NK-92 (cell line): Measurements from ENCODE around the gene DCAF10.
"Not testable (repeated sequence)": the region's sequence is repeated elsewhere in the genome, so short reads cannot be mapped to it uniquely, and the experiment has no call there.

Source experiments
- DNase-seq: peaks from one replicate; lab custom pipeline; 2025; ENCODE audit not compliant: unreplicated experiment; lab: John Stamatoyannopoulos, UW

The DCAF10 gene, protein sequence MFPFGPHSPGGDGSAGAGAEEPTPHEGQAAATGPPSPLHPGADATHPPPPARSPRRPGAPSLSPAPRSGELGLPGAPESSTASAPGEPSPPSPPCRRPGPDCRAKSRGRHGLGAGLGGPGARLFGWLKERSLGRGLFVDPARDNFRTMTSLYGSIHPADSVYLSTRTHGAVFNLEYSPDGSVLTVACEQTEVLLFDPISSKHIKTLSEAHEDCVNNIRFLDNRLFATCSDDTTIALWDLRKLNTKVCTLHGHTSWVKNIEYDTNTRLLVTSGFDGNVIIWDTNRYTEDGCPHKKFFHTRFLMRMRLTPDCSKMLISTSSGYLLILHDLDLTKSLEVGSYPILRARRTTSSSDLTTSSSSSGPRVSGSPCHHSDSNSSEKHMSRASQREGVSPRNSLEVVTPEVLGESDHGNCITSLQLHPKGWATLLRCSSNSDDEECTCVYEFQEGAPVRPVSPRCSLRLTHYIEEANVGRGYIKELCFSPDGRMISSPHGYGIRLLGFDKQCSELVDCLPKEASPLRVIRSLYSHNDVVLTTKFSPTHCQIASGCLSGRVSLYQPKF

DNA sequence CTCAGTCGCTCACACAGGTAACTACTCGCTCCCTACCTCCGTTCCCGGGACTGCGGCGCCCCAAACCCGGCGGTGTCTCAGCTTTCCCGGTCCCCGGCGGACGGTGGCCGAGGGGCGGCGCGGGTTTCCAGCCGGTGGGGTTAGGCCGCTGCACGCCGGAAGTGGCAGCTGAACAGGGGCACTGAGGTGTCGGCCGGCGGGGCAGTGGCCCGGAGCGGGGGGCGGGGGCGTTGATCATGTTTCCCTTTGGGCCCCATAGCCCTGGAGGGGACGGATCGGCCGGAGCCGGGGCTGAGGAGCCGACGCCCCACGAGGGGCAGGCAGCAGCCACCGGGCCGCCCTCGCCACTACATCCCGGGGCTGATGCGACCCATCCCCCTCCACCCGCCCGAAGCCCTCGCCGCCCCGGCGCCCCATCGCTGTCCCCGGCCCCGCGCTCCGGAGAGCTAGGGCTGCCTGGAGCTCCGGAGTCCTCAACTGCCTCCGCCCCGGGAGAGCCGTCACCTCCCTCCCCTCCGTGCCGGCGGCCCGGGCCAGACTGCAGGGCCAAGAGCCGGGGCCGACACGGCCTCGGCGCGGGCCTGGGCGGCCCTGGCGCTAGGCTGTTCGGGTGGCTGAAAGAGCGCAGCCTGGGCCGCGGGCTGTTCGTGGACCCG is at the start of gene DCAF10:
Gene DCAF10 (plus strand): TSS at position 167 of the 656 bp plus-strand sequence. CDS start 70 bp downstream, at position 237.
- no peak for DNase-seq

DNA sequence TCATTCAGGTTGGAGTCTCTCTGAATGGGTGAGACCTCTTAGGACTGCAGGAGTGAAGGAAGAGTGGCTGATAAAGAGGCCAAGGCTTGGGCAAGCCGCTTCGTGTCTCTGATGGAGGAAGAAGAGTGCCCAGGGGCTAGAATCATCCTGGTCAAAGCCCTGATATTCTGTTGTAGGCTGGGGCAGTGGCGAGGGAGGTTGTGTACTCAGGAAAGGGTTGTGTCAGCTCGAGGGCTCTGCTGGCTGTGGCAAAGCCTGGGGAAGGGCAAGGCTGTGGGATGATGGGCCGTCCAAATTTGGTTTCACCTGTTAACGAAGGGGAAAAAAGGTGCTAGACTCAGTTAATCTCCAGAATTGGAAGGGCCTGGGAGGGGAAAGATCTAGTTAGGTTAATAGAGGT is 49.4 kb upstream of the DCAF10 start:
- DNase-seq, result no peak

DNA sequence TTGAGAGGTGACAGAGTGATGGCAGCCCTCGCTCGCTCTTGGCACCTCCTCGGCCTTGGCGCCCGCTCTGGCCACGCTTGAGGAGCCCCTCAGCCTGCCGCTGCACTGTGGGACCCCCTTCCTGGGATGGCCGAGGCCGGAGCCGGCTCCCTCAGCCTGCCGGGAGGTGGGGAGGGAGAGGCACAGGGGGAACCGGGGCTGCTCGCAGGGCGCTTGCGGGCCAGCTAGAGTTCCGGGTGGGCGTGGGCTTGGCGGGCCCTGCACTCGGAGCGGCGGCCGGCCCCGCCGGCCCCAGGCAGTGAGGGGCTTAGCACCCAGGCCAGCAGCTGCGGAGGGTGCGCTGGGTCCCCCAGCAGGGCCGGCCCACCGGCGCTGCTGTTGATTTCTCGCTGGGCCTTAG is 48.9 kb upstream of the DCAF10 start:
- not testable (repeated sequence) for DNase-seq

DNA sequence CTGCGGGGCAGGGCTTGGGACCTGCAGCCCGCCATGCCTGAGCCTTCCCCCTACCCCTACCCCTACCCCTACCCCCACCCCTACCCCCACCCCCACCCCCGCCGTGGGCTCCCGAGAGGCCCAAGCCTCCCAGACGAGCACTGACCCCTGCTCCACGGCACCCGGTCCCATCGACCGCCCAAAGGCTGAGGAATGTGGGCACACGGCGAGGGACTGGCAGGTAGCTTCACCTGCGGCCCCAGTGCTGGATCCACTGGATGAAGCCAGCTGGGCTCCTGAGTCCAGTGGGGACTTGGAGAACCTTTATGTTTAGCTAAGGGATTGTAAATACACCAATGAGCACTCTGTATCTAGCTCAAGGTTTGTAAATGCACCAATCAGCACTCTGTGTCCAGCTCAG is 48.5 kb upstream of the DCAF10 start:
- DNase-seq, result not testable (repeated sequence)

DNA sequence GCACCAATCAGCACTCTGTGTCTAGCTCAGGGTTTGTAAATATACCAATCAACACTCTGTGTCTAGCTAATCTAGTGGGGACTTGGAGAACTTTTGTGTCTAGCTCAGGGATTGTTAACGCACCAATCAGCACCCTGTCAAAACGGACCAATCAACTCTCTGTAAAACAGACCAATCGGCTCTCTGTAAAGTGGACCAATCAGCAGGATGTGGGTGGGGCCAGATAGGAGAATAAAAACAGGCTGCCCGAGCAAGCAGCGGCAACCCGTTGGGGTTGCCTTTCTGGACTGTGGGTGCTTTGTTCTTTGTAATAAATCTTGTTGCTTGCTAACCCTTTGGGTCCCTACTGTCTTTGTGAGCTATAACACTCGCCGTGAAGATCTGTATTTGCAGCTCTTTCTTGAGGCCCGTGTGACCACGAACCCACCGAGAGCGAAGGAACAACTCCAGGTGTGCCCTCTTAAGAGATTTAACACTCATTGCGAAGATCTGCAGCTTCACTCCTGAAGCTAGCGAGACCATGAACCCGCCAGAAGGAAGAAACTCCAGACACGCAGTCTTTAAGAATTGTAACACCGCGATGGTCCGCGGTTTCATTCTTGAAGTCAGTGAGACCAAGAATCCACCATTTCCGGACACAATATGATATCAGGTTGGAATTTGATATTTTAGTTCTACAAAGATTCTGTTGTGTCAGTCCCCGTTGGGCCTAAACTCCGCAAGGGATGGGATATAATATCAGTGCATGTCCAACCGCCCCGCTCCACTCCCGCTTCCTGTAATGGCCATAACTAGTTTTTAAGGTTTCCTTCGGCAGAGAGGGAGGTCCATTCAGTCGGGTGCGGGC is 47.7 kb upstream of the DCAF10 start:
- DNase-seq, result no peak

DNA sequence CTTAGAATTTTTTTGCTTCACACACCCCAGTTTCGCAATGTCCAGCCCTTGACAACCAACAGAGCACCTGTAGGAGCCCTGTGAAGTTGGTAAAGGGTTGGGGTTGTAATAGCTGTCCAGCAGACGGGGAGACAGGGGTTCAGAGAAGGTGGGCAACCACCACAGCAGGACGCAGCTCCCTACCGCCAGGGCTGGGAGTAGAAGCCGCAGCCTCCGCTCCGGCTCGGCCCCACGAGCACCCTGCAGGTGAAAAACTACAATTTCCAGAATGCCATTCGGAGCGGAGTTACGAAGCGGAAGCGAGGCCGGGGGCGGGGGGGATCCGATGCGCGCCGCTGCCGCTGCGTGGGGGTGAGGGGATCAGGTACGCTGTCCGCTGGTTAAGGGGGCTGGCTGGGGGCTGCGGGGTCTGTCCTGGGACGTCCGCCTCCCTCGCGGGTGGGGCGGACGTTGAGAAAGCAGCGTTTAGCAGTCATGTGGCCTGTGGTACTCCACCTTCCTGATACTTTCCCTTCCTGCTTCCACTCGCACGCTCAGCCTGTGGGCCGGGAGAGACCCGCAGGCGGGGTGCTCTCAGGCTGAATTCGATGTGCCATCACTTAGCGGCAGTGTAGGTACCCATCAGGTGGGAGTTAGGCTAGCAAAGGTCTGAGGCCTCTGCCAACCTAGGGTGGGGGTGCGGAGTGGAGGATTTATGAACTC is 47.0 kb upstream of the DCAF10 start, which contains the start of gene TRMT10B:
Gene TRMT10B (plus strand): TSS at position 317 of the 702 bp plus-strand sequence. CDS start 8,127 bp downstream, outside the sequence.
- DNase-seq, result no peak

DNA sequence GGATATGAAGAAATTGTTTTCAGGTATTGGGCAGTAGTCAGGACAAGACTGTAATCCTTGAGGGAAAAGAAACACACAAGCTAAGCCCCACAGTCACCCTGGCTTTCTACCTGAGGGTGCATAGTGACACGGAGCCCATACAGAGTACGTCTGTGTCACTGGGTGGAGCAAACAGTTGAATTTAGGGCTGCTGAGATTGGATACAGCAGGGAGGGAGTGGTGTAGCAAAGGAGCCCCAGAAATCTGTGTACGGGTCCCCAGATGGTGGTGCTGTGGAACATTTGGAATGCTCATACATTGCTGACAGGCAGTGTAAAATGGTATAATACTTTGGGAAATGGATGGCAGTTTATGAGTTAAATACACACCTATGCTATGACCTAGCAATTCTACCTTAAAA is 41.9 kb upstream of the DCAF10 start:
- no peak for DNase-seq

DNA sequence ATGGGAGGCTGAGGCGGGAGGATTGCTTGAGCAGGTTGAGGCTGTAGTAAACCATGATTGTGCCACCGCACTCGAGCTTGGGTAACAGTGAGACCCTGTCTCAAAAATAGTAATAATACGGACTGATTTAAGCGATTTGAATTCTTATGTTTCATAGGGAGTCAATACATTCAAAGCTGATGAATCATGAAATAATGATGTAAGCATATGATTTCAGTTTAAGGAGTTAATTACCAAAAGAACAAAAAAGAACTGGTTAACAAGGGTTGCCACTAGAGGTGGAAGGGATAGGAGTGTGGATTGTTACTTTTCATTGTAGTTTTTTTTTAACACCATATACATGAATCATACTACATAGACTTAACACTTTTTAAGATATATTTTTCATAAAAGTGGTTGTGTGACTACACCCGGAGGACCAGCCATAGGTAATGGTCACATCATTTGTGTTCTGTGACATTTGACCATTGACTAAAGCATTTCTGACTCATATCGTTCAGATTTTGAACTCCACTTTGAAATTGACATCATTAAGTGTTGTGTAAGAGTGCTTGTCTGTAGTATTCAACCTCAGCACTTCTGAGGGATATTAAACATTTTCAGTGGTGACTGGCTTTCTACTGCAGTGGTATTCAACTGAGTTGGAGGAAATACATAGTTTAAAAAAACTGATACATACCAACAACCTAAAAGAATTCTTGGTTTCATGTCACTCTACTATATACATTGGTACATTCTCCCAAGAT is 40.0 kb upstream of the DCAF10 start:
- DNase-seq, result no peak

DNA sequence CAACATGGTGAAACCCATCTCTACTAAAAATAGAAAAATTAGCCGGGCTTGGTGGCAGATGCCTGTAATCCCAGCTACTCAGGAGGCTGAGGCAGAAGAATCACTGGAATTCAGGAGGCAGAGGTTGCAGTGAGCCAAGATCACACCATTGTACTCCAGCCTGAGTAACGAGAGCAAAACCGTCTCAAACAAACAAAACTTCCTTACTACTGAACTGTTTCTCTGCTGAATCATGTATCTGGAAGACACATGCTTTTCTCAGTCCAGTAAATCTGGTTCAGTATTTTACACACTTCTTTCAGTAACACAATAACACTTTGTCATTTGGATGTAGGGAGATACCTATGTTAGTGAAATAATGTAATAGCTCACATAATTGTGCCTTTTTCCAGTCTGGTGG is 39.1 kb upstream of the DCAF10 start:
- DNase-seq, result no peak

DNA sequence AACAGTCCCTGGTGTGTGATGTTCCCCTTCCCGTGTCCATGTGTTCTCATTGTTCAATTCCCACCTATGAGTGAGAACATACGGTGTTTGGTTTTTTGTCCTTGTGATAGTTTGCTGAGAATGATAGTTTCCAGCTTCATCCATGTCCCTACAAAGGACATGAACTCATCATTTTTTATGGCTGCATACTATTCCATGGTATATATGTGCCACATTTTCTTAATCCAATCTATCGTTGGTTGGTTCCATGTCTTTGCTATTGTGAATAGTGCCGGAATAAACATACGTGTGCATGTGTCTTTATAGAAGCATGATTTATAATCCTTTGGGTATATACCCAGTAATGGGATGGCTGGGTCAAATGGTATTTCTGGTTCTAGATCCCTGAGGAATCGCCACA is 35.3 kb upstream of the DCAF10 start:
- DNase-seq, result not testable (repeated sequence)

DNA sequence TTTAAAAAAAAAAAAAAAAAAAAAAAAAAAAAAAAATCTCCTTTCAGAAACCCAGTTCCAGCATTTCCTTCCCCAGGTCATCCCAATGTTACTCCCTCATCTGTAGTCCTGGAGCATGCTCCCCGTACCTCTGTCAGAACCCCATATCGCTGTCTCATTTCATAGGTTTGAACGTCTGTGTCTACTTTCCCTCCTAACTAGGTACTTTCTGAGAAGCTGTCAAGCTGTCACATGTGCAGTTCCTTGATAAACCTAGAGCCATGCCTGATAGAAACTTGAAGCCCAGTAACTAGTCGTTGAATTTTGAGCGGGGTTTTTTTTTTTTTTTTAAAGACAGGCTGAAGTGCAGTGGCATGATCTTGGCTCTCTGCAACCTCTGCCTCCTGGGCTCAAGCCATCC is 31.3 kb upstream of the DCAF10 start:
- DNase-seq, result no peak

DNA sequence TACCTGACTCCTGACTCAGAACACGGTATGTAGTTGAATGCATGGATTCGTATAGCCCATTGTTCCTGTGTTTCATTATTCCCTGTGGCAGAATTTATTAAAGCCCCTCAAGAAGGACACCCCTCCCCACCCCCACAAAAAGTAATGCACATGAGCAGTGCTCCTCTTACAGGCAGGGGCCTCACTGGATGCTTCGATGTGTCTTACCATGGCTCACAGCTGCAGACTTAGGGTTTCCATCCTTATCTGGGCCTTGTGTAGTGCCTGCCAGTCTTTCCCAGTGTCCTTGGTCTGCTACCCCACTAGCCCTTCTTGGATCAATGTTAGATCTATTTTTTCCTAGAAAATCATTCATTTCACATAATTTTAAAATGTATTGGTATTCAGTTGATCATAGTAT is 30.6 kb upstream of the DCAF10 start:
- no peak for DNase-seq

DNA sequence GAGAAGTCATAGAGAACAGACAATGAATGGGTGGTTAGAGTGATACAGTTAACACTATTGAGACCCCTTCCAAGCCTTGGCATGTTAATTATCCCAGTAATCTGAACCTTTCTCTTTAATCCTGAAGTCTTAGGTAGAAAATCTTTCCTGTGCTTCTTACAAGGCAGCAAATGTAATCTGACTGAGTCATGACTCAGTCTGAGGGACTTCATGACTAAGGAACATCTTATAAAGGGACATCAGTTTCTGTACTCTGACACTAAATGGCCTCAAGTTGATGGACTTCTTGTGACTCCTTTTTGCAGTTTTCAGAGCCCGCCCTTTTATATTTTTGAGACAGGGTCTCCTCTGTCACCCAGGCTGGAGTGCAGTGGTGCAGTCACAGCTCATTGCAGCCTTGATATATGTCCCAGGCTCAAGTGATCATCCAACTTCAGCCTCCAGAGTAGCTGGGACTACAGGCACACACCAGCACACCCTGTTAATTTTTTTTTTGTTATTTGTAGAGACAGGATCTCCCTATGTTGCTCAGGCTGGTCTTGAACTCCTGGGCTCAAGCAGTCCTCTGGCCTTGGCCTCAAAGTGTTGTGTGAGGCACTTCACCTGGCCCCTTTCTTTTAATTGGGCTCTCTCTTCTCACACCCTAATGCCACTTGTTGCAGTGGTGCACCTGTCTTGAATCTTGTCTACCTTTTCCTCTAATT is 25.2 kb upstream of the DCAF10 start:
- DNase-seq, result no peak

DNA sequence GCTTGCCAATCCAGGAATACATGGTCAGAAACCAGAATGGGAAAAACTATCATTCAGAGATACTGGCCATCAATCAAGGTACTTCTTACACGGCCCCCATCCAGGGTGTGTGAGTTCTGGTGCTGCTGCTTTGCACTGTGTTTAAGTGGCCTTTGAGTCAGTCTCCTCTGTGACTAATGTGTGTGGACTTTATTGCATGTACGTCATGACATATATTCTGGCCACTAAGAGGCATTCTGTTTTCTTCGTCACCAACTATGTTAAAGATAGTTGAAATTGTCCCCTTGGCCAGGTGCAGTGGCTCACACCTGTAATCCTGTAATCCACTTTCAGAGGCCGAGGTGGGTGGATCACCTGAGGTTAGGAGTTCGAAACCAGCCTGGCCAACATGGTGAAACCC is 24.3 kb upstream of the DCAF10 start:
- no peak for DNase-seq

DNA sequence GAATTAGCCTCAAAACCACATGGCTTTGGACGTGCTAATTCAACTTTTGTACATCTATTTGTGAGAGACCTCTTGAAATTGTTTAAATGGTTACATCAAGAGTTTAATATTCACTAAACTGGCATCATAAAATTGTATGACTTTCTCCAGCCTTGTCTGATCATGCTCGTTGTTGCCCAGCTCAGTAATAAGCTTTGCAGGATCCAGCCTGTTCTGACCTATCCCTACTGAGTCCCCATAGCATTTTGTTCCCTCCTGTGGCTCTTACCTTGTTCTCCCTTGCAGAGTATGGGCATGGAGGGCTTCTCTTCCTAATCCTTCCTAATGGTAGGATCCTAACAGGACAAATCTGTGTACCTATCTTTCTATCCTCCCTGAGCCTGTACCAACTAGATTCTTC is 22.1 kb upstream of the DCAF10 start:
- DNase-seq, result no peak

DNA sequence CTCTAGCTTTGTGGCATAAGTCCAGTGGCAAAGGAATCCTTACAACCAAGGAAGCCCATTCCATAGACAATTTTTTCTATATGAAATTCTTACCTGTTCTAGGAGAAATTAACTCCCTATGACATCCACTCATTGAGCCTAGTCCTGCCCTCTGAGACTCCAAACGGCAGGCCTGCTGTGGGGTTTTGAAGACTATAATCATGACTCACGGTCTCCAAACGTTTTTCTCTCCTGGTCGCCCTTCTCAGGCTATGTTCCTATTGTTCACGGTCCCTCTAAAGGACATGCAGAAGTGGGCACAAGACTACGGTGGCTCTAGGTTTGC is 16.3 kb upstream of the DCAF10 start:
- DNase-seq, result no peak

DNA sequence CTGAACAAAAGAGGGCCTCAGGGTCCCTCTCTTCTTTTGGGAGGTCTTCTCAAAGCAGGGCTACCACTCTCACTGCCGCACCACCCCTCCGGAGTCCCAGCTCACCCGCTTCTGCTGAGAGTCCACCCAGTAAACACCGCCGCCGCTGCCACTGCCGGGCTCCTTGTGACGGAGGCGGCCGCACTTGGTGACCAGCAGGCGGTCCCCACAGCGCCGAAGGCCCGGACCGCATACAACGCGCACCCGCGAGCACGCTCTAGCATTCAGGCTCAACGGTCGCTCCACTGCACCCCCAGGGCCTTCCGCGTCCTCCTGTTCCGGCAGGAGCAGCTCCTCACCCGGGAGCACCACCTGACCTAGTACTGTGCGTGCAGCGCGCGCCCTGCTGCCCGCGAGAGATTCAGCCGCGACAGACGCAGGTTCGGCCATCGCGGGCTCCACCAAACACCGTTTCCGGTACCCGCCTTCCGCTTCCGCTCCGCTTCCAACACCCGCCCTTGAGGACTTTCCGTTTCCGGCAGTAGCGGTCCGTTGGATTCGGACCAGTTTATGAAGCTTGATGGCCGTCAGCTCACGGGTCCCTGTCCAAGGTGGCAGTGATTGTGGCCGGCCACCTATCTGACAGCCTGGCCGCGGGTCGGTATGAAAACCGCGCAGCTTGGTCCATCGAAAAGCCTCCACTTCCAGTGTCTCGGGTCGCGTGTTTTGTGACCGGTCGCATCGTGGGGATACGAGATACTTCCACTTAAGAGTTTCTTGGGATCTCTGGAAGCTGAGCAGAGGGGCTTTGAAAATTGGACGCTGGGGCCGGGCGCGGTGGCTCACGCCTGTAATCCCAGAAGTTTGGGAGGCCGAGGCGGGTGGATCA is 15.7 kb upstream of the DCAF10 start, which contains the start of gene EXOSC3:
Gene EXOSC3 (minus strand): TSS at position 449 of the 868 bp plus-strand sequence. CDS start 20 bp downstream, at position 429.
- no peak for DNase-seq

DNA sequence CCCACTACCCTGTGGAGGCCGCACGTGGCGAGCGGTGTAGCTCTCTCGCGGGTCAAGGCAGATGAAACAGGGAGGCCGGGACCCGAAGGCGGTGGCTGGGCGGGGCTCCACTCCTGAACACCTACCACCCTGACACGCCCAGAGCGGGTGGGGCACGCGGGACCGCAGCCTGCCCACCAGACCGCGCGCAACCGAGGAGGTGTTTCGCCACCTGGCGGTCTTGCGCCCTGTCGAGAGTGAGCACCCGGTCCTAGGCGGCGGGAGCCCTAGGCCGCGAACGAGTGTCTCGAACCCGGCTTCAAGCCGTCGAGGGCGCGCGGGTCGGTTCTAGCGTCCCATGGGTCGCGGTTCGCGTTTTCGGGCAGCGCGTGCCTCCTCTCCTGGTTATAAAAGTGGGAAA is 13.5 kb upstream of the DCAF10 start:
- no peak for DNase-seq
